NT2/D1 (cell line): ENCODE results near the gene ASCL1.

ENCODE experiments used
- SUZ12 ChIP-seq: IDR thresholded peaks from 2 replicates; pipeline ENCODE4 v1.6.1; 2011; ENCODE audit not compliant: insufficient read length, insufficient read depth; ENCODE audit errors: extremely low read depth
- YY1 ChIP-seq: IDR thresholded peaks from 2 replicates; pipeline ENCODE4 v1.6.1; 2011; ENCODE audit not compliant: insufficient read length, insufficient read depth
- ZNF274 ChIP-seq: IDR thresholded peaks from 2 replicates; pipeline ENCODE4 v1.6.1; 2011; ENCODE audit warnings: mild to moderate bottlenecking, low read depth, low read length

DNA sequence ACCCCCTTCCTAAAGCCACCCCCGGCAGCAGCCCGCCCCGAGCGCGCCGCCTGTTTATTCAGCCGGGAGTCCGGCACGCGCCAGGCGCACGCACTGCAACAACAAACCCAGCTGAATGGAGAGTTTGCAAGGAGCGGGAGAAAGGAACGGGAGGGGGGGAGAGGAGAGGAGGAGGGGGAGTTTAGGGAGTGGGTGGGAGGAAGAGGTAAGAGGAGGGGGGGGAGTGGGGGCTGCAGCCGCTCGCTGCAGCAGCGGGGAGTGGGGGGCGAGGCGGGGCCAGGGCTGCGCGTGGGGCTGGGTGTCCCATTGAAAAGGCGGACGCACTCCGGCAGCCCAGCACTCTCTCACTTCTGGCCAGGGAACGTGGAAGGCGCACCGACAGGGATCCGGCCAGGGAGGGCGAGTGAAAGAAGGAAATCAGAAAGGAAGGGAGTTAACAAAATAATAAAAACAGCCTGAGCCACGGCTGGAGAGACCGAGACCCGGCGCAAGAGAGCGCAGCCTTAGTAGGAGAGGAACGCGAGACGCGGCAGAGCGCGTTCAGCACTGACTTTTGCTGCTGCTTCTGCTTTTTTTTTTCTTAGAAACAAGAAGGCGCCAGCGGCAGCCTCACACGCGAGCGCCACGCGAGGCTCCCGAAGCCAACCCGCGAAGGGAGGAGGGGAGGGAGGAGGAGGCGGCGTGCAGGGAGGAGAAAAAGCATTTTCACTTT, at the start of gene ASCL1:
- no peak for TF ChIP-seq YY1
- TF ChIP-seq ZNF274: no peak
- no peak for TF ChIP-seq SUZ12
